Memory B cell (primary cell): ENCODE measurements around the gene SPPL2B.

Experiments
- ATAC-seq: fragments of 150-1000 bp; cut with Tn5 transposase; 2 replicates; pipeline ENCODE4 v1.10.0; 2021; ENCODE audit warnings: low read depth, mild to moderate bottlenecking, moderate library complexity
- DNase-seq, 2 donors: peaks; one replicate each; pipeline ENCODE4 v3.0.0; 2022; ENCODE audit warnings: low spot score in 2 of 2
- H3K27ac Mint-ChIP-seq: one replicate; pipeline ENCODE4 v1.8.0; 2022; ENCODE audit warnings: mild to moderate bottlenecking, moderate library complexity, mixed read lengths
- H3K27me3 Mint-ChIP-seq: one replicate; pipeline ENCODE4 v1.8.0; 2022; ENCODE audit warnings: mixed read lengths
- H3K36me3 Mint-ChIP-seq: one replicate; pipeline ENCODE4 v1.8.0; 2022; ENCODE audit warnings: mild to moderate bottlenecking, mixed read lengths
- H3K4me1 Mint-ChIP-seq: one replicate; pipeline ENCODE4 v1.8.0; 2022; ENCODE audit warnings: mixed read lengths
- H3K4me3 Mint-ChIP-seq: one replicate; pipeline ENCODE4 v1.8.0; 2022; ENCODE audit warnings: mild to moderate bottlenecking, moderate library complexity, mixed read lengths
- H3K9me3 Mint-ChIP-seq: one replicate; pipeline ENCODE4 v1.8.0; 2022; ENCODE audit warnings: mixed read lengths

Gene SPPL2B

GRCh38 chr19:2289714-2290435 lies 38.6 kb upstream of the SPPL2B start:
- DNase-seq, result peak; percentile 66 to 73
- H3K27ac Mint-ChIP-seq, result peak overlapping the region; percentile 78

GRCh38 chr19:2290441-2291184 lies 37.9 kb upstream of the SPPL2B start:
- Mint-ChIP-seq H3K27me3 (no peaks in the 10 kb centered on the region), H3K4me1 (peaks cover 33% of the 10 kb centered on the region), H3K4me3 (peak overlapping the region; percentile 86), H3K36me3 (peaks cover 16% of the 10 kb centered on the region), H3K9me3 (no peaks in the 10 kb centered on the region), H3K27ac (peak overlapping the region; percentile 78)
- DNase-seq, result no peak
- ATAC-seq, result peak; percentile 14

More at GRCh38 chr19:2289714-2290435, 38.6 kb upstream of the SPPL2B start:
- peak overlapping the region; percentile 96 for H3K4me3 Mint-ChIP-seq
- H3K4me1 Mint-ChIP-seq, result peaks cover 31% of the 10 kb centered on the region
- ATAC-seq, result peak; percentile 75
- no peaks in the 10 kb centered on the region for H3K9me3 Mint-ChIP-seq
- H3K36me3 Mint-ChIP-seq, result peaks cover 14% of the 10 kb centered on the region
- H3K27me3 Mint-ChIP-seq, result no peaks in the 10 kb centered on the region

- peak overlapping the region; percentile 78 for H3K27ac Mint-ChIP-seq
- peaks cover 16% of the 10 kb centered on the region for H3K36me3 Mint-ChIP-seq
These were observed 37.2 kb upstream of the SPPL2B start for GRCh38 chr19:2291185-2291751.

GRCh38 chr19:2294687-2295335 lies 33.7 kb upstream of the SPPL2B start:
- Mint-ChIP-seq H3K36me3 (peaks cover 16% of the 10 kb centered on the region), H3K27me3 (no peaks in the 10 kb centered on the region), H3K4me1 (peaks cover 19% of the 10 kb centered on the region), H3K4me3 (no peak overlapping the region), H3K9me3 (no peaks in the 10 kb centered on the region), H3K27ac (peak overlapping the region; percentile 73)
- ATAC-seq, result no peak
- no peak for DNase-seq

More at GRCh38 chr19:2291185-2291751, 37.2 kb upstream of the SPPL2B start:
- DNase-seq, result no peak
- Mint-ChIP-seq H3K9me3 (no peaks in the 10 kb centered on the region), H3K27me3 (no peaks in the 10 kb centered on the region), H3K4me1 (peaks cover 33% of the 10 kb centered on the region), H3K4me3 (peak overlapping the region; percentile 86)
- ATAC-seq, result no peak

GRCh38 chr19:2296141-2296540 lies 32.3 kb upstream of the SPPL2B start:
- Mint-ChIP-seq H3K4me1 (peaks cover 24% of the 10 kb centered on the region), H3K4me3 (no peak overlapping the region), H3K27ac (no peak overlapping the region), H3K36me3 (peaks cover 16% of the 10 kb centered on the region), H3K27me3 (no peaks in the 10 kb centered on the region), H3K9me3 (no peaks in the 10 kb centered on the region)
- no peak for ATAC-seq
- no peak for DNase-seq

GRCh38 chr19:2300533-2300932 lies 28.0 kb upstream of the SPPL2B start:
- Mint-ChIP-seq H3K27ac (peak overlapping the region; percentile 85), H3K4me1 (peaks cover 23% of the 10 kb centered on the region), H3K27me3 (no peaks in the 10 kb centered on the region), H3K4me3 (no peak overlapping the region), H3K9me3 (no peaks in the 10 kb centered on the region), H3K36me3 (peaks cover 1% of the 10 kb centered on the region)
- ATAC-seq (no peak), DNase-seq (no peak)

GRCh38 chr19:2302319-2303210 lies 25.9 kb upstream of the SPPL2B start:
- peaks cover 28% of the 10 kb centered on the region for H3K4me1 Mint-ChIP-seq
- H3K27me3 Mint-ChIP-seq, result peaks cover 3% of the 10 kb centered on the region
- H3K9me3 Mint-ChIP-seq, result no peaks in the 10 kb centered on the region
- peak in 1 of 2 donors; percentile 69 for DNase-seq
- ATAC-seq, result peak; percentile 67
- peak overlapping the region; percentile 84 for H3K27ac Mint-ChIP-seq
- peaks cover 1% of the 10 kb centered on the region for H3K36me3 Mint-ChIP-seq
- peak overlapping the region; percentile 87 for H3K4me3 Mint-ChIP-seq

- Mint-ChIP-seq H3K9me3 (no peaks in the 10 kb centered on the region), H3K4me1 (peaks cover 30% of the 10 kb centered on the region), H3K36me3 (peaks cover 1% of the 10 kb centered on the region), H3K27me3 (peaks cover 3% of the 10 kb centered on the region), H3K4me3 (peak overlapping the region; percentile 87), H3K27ac (peak overlapping the region; percentile 84)
- ATAC-seq (peak; percentile 19), DNase-seq (no peak)
These were observed 25.2 kb upstream of the SPPL2B start for GRCh38 chr19:2303211-2303798.

GRCh38 chr19:2305452-2306280 lies 22.8 kb upstream of the SPPL2B start:
- H3K4me3 Mint-ChIP-seq, result no peak overlapping the region
- ATAC-seq, result no peak
- H3K4me1 Mint-ChIP-seq, result peaks cover 30% of the 10 kb centered on the region
- peaks cover 11% of the 10 kb centered on the region for H3K27me3 Mint-ChIP-seq
- peaks cover 1% of the 10 kb centered on the region for H3K36me3 Mint-ChIP-seq
- DNase-seq, result no peak
- H3K27ac Mint-ChIP-seq, result no peak overlapping the region
- no peaks in the 10 kb centered on the region for H3K9me3 Mint-ChIP-seq

GRCh38 chr19:2306281-2306806 lies 22.1 kb upstream of the SPPL2B start:
- Mint-ChIP-seq H3K27me3 (peaks cover 11% of the 10 kb centered on the region), H3K27ac (no peak overlapping the region), H3K36me3 (peaks cover 1% of the 10 kb centered on the region), H3K4me1 (peaks cover 26% of the 10 kb centered on the region), H3K4me3 (no peak overlapping the region), H3K9me3 (no peaks in the 10 kb centered on the region)
- DNase-seq (no peak), ATAC-seq (no peak)

GRCh38 chr19:2306971-2307370 lies 21.5 kb upstream of the SPPL2B start:
- DNase-seq (no peak), ATAC-seq (no peak)
- H3K9me3 Mint-ChIP-seq, result no peaks in the 10 kb centered on the region
- peaks cover 11% of the 10 kb centered on the region for H3K27me3 Mint-ChIP-seq
- no peak overlapping the region for H3K27ac Mint-ChIP-seq
- peaks cover 1% of the 10 kb centered on the region for H3K36me3 Mint-ChIP-seq
- peaks cover 24% of the 10 kb centered on the region for H3K4me1 Mint-ChIP-seq
- H3K4me3 Mint-ChIP-seq, result peak overlapping the region; percentile 51

- H3K9me3 Mint-ChIP-seq, result no peaks in the 10 kb centered on the region
- no peak overlapping the region for H3K4me3 Mint-ChIP-seq
- H3K27ac Mint-ChIP-seq, result no peak overlapping the region
- peaks cover 11% of the 10 kb centered on the region for H3K27me3 Mint-ChIP-seq
- no peak for DNase-seq
- no peak for ATAC-seq
- H3K36me3 Mint-ChIP-seq, result peaks cover 1% of the 10 kb centered on the region
- peaks cover 22% of the 10 kb centered on the region for H3K4me1 Mint-ChIP-seq
These were observed 20.9 kb upstream of the SPPL2B start for GRCh38 chr19:2307518-2308012.
